Peyer's patch (tissue), 4 donors: ENCODE results near the gene WDR64. TPM values are rescaled to one million over a fixed set of nuclear protein-coding genes. Genes with fewer than 3 reads are reported as not detected.

Source experiments
- DNase-seq, 3 donors: peaks; one replicate each; pipeline ENCODE4 v3.0.0-alpha.2; 2017 to 2019
- H3K27ac ChIP-seq, 4 donors: fragments of 200-600 bp; sonication (generic); one replicate each; pipeline ENCODE4 v1.5.1; 2016 to 2019
- H3K27me3 ChIP-seq, 2 donors: fragments of 200-600 bp; sonication (generic); one replicate each; pipeline ENCODE4 v1.5.1; 2019
- H3K36me3 ChIP-seq, 3 donors: fragments of 200-600 bp; sonication (generic); one replicate each; pipeline ENCODE4 v1.5.1; 2016 to 2019
- H3K4me1 ChIP-seq, 4 donors: fragments of 200-600 bp; sonication (generic); one replicate each; pipeline ENCODE4 v1.5.1; 2016 to 2019
- H3K4me3 ChIP-seq, 4 donors: fragments of 200-600 bp; sonication (generic); 1 replicate in 3 of 4; 2 replicates in 1 of 4; pipeline ENCODE4 v1.5.1; 2016 to 2019; ENCODE audit warnings: mild to moderate bottlenecking in 1 of 4
- H3K9me3 ChIP-seq, 4 donors: fragments of 200-600 bp; sonication (generic); one replicate each; pipeline ENCODE4 v1.5.1; 2016 to 2019; ENCODE audit warnings: mild to moderate bottlenecking in 1 of 4
- CTCF ChIP-seq, 6 experiments: fragments of 450-650 bp in 4 of 6; fragments of 200-600 bp in 2 of 6; sonication (generic) in 1 of 6; IDR thresholded peaks; one replicate each; pipeline ENCODE4 v1.5.1; 2017 to 2019; ENCODE audit warnings: antibody characterized with exemption in 6 of 6, mild to moderate bottlenecking in 3 of 6, moderate library complexity in 1 of 6
- POLR2A ChIP-seq, 2 donors: fragments of 450-650 bp; IDR thresholded peaks; one replicate each; pipeline ENCODE4 v1.5.1; 2017; ENCODE audit warnings: antibody characterized with exemption in 2 of 2, mild to moderate bottlenecking in 2 of 2, moderate library complexity in 2 of 2
- total RNA-seq, 4 donors: library from RNA; depleted of rRNA; stranded (reverse); fragments of >200 nt; gene quantifications; one replicate each; pipeline ENCODE4 v1.1.0, GENCODE V29; 2016

WDR64 gene
- total RNA-seq, 4 donors from 2014 or later = not detected

GRCh38 chr1:241684108-241684507 lies 32.0 kb downstream of the WDR64 start:
- Histone ChIP-seq H3K4me1 (no peaks in the 10 kb centered on the region), H3K36me3 (no peaks in the 10 kb centered on the region), H3K4me3 (no peak overlapping the region), H3K27me3 (no peaks in the 10 kb centered on the region), H3K27ac (no peak overlapping the region), H3K9me3 (no peaks in the 10 kb centered on the region)
- TF ChIP-seq CTCF (IDR thresholded peaks at IDR 0.05) = no peak
- DNase-seq = no peak

GRCh38 chr1:241688940-241689368 lies 36.9 kb downstream of the WDR64 start:
- no peak for TF ChIP-seq POLR2A (IDR thresholded peaks at IDR 0.05)
- TF ChIP-seq CTCF (IDR thresholded peaks at IDR 0.05) = no peak
- Histone ChIP-seq H3K36me3 (no peaks in the 10 kb centered on the region), H3K27ac (no peak overlapping the region), H3K4me1 (no peaks in the 10 kb centered on the region), H3K9me3 (no peaks in the 10 kb centered on the region), H3K4me3 (no peak overlapping the region), H3K27me3 (no peaks in the 10 kb centered on the region)
- DNase-seq = no peak

GRCh38 chr1:241695246-241696171 lies 43.4 kb downstream of the WDR64 start:
- Histone ChIP-seq H3K27me3 (no peaks in the 10 kb centered on the region), H3K27ac (no peak overlapping the region), H3K36me3 (no peaks in the 10 kb centered on the region), H3K9me3 (no peaks in the 10 kb centered on the region), H3K4me3 (no peak overlapping the region), H3K4me1 (no peaks in the 10 kb centered on the region)
- DNase-seq = no peak
- no peak for TF ChIP-seq POLR2A (IDR thresholded peaks at IDR 0.05)
- TF ChIP-seq CTCF (IDR thresholded peaks at IDR 0.05) = no peak

- no peak overlapping the region for H3K27ac ChIP-seq
Observed at GRCh38 chr1:241696172-241696814, 44.2 kb downstream of the WDR64 start.

More at GRCh38 chr1:241696172-241696814, 44.2 kb downstream of the WDR64 start:
- H3K36me3 ChIP-seq = no peaks in the 10 kb centered on the region
- DNase-seq = no peak
- H3K9me3 ChIP-seq = no peaks in the 10 kb centered on the region
- H3K4me3 ChIP-seq = no peak overlapping the region
- H3K4me1 ChIP-seq = no peaks in the 10 kb centered on the region
- H3K27me3 ChIP-seq = no peaks in the 10 kb centered on the region
- TF ChIP-seq CTCF (IDR thresholded peaks at IDR 0.05) (no peak), POLR2A (IDR thresholded peaks at IDR 0.05) (no peak)
